Fibroblast of villous mesenchyme (primary cell): ENCODE data around the gene MRPL19. TPM values are rescaled to one million over a fixed set of nuclear protein-coding genes. Genes with fewer than 3 reads are reported as not detected.
"Not testable (repeated sequence)": the region's sequence is repeated elsewhere in the genome, so short reads cannot be mapped to it uniquely, and the experiment has no call there.

ENCODE experiments used
- DNase-seq: peaks from one replicate; pipeline ENCODE4 v3.0.0-alpha.2; 2010; ENCODE audit warnings: low read depth
- H3K4me3 ChIP-seq: 2 replicates; pipeline ENCODE4 v1.5.1; 2011; ENCODE audit warnings: low read depth, mild to moderate bottlenecking, low read length
- total RNA-seq: library from RNA; depleted of rRNA; stranded (reverse); fragments of >200 nt; gene quantifications from 2 replicates; pipeline ENCODE4 v1.2.3, GENCODE V29; 2012
- TF ChIP-seq, protein P1 (sequence below): IDR thresholded peaks from 2 replicates; pipeline ENCODE4 v1.5.1; 2012; ENCODE audit warnings: low read depth, mild to moderate bottlenecking, low read length; ENCODE audit not compliant: insufficient read depth

The MRPL19 gene
- total RNA-seq, 1 donor: 45.3 TPM

DNA sequence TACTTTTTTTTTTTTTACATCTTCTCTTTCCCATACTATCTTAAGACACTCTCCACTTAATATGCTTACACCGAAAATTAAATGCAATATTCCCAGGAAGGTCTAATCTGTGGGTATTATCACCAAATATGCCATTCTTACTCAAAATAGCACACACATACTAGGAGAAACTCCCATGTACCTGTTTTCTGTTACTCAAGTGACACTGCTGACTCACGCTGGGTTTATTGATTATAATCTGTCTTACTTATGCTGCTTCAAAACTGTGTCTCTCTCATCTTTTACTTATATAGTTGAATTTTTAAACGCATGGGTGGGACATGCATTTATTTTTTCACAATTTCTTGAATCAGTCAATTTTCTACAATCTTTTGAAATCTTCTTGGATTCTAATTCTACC lies 29.9 kb downstream of the MRPL19 start:
- DNase-seq: no peak
- H3K4me3 ChIP-seq: no peak overlapping the region
- TF ChIP-seq, protein P1, sequence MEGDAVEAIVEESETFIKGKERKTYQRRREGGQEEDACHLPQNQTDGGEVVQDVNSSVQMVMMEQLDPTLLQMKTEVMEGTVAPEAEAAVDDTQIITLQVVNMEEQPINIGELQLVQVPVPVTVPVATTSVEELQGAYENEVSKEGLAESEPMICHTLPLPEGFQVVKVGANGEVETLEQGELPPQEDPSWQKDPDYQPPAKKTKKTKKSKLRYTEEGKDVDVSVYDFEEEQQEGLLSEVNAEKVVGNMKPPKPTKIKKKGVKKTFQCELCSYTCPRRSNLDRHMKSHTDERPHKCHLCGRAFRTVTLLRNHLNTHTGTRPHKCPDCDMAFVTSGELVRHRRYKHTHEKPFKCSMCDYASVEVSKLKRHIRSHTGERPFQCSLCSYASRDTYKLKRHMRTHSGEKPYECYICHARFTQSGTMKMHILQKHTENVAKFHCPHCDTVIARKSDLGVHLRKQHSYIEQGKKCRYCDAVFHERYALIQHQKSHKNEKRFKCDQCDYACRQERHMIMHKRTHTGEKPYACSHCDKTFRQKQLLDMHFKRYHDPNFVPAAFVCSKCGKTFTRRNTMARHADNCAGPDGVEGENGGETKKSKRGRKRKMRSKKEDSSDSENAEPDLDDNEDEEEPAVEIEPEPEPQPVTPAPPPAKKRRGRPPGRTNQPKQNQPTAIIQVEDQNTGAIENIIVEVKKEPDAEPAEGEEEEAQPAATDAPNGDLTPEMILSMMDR: no peak

- H3K4me3 ChIP-seq: no peak overlapping the region
- DNase-seq: no peak
- TF ChIP-seq, protein P1: no peak
Measured at GRCh38 chr2:75679556-75679955, 33.0 kb downstream of the MRPL19 start.

GRCh38 chr2:75680402-75680801 lies 33.8 kb downstream of the MRPL19 start:
- DNase-seq: no peak
- no peak overlapping the region for H3K4me3 ChIP-seq
- TF ChIP-seq, protein P1: no peak

DNA sequence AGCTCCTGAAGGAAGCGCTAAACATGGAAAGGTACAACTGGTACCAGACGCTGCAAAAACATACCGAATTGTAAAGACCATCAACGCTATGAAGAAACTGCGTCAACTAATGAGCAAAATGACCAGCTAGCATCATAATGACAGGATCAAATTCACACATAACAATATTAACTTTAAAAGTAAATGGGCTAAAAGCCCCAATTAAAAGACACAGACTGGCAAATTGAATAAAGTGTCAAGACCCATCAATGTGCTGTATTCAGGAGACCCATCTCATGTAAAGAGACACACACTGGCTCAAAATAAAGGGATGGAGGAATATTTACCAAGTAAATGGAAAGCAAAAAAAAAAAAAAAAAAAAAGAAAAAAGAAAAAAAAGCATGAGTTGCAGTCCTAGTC lies 36.8 kb downstream of the MRPL19 start:
- H3K4me3 ChIP-seq, DNase-seq: not testable (repeated sequence)

GRCh38 chr2:75688196-75688595 lies 41.6 kb downstream of the MRPL19 start:
- TF ChIP-seq, protein P1: no peak
- no peak for DNase-seq
- H3K4me3 ChIP-seq: no peak overlapping the region

DNA sequence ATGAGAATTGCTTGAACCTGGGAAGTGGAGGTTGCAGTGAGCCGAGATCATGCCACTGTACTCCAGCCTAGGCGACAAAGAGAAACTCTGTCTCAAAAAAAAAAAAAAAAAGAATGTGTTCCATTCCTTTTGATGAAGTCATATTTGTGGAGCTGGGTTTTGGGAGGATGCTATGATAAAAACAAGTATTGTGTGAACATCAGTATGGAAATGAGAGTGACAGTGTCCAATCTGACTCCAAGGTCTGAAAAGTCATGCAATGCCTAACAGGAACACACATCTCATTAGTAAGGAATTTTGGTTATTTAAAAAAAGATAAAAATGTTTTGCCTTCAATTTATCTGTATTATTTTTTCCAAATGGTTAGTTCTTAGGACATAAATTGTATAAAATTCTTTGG lies 52.3 kb downstream of the MRPL19 start:
- TF ChIP-seq, protein P1: no peak
- no peak overlapping the region for H3K4me3 ChIP-seq
- no peak for DNase-seq

DNA sequence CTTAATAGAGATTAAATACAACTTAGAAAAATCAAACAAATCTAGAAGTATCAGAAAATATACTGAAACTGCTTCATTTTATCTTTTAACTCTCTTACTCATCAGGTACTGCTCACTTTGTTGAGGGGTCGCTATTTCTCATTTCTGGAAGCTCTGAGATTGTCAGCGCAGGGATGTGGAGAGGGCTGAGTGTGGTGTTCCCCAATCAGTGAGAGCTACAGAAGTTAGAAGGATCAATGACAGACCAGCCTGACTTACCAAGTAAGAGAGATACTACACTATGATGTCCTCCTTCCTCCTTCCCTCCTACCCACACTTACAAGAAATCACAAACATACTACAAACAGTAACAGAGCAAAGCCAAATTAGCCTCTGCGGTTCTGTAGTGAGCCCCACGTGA lies 56.0 kb downstream of the MRPL19 start:
- TF ChIP-seq, protein P1: no peak
- DNase-seq: no peak
- no peak overlapping the region for H3K4me3 ChIP-seq
